Stimulated activated CD4-positive, alpha-beta T cell treated with anti-CD3 and anti-CD28 coated beads, TNF-alpha, amount 100 ng/mL, for 1 hour (primary cell): Measurements from ENCODE around the gene INPP5A.

ENCODE experiments used
- DNase-seq, 3 donors: peaks; one replicate each; pipeline ENCODE4 v3.0.0-alpha.2; 2020; ENCODE audit warnings: low read depth in 3 of 3, low spot score in 1 of 3

INPP5A gene

DNA sequence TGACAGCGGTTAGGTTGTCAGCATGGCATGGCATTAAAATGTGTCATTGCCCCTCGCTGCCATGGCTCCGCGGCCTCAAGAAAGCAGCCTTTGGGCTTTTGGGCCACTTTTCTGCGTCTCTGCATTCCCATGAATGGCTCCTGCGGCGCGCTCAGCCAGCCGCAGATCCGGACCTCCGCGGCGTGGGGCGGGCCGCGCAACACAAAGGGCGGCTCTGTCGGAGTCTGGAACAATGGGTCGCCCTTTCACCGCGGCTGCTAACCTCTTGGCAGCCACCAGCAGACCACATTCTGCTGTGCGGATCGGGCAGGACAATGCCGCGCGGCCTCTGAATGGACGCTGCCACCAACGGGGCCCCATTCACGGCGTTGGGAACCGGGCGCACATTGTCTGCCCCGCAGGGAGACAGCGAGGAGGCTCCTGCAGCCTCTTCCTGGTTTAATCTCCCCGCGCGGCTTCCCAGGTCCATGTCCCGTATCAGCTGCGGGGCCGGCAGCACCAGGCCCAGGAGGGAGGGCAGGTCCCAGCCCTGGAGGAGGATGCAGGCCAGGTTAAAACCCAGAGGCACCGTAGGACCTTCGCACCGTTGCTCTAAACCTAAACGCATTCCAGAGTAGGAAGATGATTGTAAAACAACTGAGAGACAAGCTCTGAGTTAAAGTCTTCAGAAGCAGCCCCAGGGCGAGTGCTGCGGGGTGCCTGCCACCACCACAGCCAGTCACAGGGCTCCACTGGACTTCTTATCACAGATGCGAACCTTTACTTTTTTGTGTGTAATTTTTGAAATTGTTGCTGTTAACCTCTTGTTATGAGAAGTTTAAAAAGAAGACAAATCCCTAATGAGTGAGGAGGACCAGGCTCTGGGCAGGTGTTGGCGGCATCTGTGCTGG lies 176.8 kb downstream of the INPP5A start:
- DNase-seq = no peak

DNA sequence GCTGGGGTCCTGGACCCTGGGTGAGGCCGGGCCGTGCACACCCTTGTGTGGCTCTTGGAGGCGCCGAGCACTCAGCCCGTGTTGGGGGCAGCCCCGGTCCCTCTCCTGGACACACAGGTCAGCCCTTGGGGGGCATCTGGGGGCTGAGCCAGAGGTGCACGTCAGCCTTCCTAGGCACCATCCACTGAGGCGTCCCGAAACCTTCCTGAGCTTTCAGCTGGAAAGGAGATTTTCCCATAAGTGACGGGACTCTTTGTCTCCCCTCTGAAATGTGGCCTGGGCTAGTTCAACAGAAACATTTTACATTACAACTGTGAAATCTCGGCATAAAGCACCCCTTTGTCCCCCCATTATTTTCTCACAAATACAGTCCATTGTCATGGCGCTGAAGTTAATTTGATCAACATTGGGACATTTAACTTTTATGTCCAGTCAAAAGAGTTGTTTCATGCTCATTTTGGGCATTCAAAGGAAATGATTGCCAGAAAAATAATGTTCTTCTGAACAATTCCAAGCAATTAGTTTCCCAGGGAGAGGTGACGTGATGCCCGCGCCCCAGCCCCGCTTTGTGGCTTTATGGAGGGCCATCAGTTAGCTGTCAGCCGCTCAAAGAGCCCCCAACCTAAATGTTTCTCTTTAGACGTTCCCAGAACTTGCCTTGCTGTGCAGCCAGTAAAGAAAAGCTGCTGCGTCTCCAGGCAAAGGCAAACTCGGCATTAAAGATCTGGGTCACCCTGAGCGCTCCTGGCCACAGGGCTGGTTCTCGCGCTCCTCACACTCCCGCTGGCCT lies 177.6 kb downstream of the INPP5A start:
- no peak for DNase-seq

DNA sequence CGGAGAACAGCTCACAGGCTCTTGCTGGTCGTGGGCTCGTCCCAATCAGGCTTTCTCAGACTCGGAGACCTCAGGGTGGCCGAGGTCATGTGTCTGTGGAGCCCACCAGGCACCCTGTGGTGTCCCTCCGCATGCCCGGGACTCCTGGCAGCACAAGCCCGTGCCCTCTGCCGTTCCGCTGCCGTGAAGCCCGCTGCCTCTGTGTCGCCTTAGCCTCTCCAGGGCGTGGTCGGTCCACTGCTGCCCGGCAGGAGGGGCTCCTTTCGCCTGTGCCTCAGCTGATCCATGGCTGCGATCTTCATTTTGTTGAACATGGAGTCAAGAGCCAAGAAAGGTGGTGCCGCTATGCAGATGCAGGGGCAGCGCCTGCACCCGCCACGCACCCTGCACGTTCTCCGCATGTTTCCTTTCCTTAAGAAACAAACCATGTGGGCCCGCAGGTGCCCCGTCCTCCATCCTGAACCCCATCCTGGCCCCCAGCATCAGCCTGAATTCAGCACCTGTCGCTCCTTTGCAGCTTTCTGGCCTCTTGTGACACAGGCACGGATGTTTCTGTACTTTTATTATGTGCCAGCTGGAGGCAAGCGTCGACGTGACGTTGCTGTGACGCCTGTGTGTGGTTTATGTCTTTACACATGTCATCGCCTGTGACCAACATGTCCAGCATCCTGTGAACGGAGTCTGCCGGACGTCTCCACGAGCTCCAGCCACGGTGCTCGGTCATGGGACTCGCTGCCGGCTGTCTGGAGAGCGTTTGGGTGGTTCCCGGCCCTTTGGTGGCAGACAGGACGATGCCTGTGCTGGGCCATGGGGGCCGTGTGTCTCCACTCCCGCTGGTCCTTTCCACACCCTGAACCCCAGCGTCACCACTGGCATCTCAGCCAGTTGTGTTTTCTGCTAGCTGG lies 178.4 kb downstream of the INPP5A start:
- DNase-seq = no peak

DNA sequence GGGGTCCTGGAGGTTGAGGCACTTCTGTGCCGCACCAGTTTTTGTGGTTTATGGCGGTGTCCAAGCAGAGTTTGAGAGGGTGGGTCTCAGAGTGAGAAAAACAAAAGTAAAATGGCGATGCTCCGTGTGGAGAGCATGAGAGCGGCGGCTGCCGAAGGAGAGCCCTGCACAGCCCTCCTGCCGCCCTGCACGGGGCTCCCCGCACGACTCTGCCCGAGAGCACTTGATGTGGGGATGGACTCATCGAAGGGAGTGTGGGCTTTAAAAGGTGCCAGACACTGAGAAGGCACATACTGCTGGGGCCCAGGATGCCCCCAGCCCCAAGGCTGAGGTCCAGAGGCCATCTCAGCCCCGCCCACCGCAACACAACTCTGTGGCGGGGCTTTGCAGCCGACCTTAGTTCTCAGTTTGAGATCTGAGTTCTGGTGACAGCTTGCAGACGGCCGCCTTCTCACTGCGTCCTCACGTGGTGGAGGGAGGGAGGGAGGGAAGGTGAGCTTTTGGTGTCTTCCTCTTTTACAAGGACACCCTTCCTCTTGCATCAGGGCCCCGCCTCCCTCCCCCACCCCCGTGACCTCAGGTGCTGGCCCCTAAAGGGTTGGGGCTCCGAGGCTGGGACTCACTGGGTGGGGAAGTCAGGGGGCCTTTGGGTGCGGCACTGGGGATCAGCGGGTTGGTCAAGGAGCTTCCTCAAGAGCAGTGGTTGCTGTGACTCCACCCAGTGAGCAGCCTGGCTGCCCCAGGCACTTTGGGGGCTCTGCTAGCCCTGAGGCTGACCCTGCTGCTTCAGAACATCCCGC lies 179.3 kb downstream of the INPP5A start:
- no peak for DNase-seq

DNA sequence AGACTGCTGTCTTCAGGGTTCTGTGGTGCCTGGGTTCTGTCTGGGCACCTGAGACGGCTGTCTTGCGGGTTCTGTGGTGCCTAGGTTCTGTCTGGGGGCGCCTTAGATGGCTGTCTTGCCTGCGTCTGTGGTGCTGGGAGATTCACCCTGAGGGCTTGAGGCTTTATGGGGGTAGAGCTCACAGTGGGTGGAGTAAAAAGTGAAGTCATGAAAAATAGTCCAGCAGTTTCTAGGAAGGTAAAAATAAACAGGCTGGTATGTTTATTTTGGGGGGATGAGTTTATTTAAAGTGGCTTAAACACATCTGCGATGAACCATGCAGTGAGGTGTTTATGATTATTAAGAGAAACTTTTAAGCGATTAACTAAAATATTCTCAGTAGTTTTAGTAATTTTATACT lies 184.1 kb downstream of the INPP5A start:
- DNase-seq = no peak

DNA sequence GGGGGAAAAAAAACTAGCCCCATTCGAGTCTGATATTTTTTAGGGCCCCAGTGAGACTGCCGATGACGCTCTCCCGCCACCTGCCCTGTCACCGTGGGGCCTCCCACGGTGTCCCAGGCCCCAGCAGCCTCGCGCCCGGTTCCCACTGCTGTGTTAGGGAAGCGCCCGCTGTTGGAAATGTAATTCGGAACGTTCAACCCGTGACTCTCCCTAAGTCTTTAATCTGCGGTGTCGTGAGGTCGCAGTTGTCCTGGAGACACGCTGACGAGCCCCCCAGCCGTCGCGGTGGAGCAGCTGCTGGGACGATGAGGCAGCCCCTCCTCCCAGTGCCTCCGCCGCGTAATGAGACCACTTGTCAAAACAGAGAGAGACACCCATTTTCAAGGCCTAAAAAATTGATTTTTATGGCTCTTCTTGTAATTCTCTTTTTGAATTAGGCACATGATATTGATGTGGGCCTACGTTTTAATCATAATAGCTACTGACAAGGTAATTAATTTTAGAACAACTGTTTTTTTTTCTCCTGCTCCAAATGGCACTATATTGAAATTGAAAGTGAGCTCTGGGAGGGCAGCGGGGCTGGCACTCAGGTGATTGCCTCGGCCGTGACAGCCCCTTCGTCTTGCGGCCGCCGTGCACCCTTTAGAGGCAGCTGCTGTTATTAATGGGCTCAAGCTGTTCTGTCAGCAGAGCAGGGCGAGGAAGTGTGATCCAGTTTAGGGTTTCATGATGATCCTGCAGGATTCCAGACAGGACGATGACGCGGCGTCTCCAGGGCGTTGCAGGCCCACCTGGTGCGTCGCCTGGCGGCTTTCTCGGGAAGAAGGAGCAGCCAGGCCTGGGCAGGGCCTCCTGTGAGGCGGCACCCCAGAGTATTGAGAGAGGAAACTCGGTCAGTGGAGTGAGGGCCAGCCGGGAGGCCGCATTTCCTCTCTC lies 185.1 kb downstream of the INPP5A start:
- DNase-seq = no peak

DNA sequence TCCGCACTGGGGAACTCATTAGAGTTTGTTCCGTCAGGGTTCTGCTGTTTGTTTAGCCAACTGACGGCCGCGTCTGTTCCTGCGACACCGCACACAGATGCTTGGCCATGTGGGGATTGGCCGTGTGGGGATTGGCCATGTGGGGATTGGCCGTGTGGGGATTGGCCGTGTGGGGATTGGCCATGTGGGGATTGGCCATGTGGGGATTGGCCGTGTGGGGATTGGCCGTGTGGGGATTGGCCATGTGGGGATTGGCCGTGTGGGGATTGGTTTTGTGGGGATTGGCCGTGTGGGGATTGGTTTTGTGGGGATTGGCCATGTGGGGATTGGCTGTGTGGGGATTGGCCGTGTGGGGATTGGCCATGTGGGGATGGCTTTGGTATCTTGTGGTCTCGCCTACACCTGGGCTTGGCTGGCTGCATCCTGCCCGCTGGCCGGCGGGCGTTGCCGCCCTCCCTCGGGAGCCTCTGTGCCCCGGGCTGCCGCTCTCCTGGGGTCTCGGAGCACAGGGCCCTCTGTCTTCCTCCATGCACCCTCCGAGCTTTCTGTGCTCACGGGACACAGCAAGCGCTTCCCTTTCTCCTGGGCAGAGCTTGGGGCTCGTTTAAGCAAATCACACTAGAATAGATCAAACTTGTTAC lies 185.9 kb downstream of the INPP5A start:
- DNase-seq = no peak

DNA sequence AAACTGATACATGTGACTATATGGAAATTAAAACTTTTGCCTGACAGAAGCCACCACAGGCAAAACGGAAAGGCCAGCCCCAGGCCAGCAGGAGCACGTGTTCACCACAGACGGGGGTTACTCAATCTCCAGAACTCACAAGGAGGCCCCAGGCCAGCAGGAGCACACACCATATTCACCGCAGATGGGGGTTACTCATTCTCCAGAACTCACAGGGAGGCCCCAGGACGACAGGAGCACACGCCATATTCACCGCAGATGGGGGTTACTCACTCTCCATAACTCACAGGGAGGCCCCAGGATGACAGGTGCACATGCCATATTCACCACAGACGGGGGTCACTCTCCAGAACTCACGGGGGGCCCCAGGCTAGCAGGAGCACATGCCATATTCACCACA lies 186.9 kb downstream of the INPP5A start:
- DNase-seq = no peak

DNA sequence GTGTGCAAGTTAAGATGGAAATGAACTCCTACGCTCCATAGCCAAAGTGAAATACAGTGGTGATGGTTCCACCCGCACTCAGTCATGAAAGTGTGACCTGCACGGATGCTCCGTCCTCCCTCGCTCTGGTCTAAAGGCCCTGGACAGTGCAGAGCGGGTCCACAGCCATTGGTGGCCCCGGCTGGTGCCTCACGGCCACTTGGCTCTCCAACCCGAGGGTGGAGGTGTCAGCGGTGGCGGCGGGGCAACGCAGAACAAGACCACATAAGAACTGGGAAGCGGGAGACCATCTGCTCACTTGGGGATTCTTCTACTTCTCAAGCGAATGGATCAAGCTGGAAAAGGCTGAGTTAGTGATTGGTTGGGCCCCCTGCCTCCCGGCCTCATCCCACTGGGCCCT lies 187.6 kb downstream of the INPP5A start:
- no peak for DNase-seq

DNA sequence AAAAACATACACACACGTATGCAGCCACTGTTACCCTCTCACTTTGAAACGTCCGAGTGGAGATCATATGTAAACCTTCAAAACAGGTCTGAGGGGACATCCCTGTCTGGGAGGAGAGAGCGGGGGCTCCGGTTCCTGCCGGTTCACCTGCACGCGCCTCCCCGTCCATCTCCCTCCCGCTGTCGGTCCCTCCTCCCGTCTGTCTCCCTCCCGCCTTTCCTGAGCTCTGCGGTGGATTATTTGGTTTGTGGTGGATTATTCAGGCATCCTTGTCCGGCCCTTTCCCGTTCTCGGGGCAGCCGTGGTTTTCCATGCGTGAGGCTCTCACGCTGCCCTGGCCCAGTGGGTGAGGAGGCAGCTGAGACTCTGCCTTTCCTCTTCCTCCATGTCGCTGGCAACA lies 188.6 kb downstream of the INPP5A start:
- DNase-seq = no peak

DNA sequence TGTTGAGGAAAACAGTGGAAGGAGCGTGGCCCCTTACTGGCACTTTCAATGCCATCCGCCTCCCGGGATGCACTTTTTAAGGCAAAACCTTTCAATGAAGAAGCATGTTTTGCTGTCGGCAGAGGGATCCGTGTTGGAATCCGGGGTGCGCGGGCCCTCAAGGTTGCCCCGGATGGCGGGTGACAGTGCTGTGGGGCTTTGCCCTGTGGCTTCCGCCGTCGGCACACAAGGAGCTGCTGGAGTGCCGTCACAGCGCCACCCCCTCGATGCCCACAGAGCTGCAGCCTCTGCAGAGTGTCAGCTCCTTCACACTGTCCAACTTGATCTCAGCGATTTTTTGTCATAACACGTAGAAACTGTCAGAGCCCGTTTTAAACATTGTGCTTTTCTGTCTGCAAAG lies 189.4 kb downstream of the INPP5A start:
- DNase-seq = no peak

DNA sequence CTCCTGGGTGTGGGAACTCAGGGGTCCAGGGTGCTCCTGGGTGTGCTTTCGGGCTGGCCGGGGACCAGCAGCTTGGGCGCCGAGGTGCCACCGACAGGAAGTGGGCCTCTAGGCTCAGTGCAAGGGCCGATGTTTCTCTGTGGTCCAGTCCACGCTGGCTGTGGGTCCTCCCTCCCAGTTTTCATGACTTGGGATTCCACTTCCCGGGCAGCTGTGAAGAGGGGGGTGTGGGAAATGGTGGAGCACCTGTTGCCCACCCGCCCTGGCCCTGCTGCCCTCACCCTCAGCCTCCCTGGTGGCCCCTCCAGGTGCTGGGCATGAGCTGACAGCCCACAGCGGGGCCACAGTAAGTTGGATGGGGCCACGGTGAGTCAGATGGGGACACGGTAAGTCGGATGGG lies 189.8 kb downstream of the INPP5A start:
- no peak for DNase-seq

DNA sequence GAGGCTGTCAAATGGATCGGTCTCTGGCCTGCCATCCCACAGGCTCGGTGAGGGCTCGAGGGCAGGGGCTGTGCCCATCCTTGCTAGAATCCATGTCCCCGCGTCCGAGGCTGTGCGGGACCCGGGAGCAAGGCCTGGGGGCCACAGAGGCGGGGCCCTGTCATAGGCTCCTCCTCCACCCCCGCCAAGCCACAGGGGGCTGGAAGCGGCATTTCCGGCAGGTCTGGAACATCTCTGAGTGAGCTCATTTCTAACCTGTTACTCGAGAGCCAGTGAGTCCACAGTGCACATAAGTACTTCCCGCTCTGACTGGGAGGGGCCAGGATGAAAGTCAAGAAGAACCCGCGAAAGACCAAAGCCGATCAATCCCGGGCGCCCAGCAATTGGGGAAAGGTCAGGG lies 190.7 kb downstream of the INPP5A start:
- no peak for DNase-seq

DNA sequence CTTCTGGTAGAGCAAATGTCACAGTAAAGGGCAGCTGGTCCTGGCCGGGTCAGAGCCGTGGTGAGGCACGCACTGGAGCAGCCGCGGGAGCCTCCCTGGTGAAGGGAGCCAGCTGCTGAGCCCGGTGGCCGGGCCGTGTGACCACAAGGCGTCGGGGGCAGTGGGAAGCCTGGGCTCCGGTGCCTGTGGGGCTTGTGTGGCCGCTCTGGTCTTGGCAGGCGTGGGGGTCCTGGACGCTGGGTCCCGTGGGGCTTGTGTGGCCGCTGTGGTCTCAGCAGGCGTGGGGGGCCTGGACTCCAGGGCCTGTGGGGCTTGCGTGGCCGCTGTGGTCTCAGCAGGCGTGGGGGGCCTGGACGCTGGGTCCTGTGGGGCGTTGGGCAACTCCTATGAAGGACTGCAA lies 191.2 kb downstream of the INPP5A start:
- DNase-seq = no peak

DNA sequence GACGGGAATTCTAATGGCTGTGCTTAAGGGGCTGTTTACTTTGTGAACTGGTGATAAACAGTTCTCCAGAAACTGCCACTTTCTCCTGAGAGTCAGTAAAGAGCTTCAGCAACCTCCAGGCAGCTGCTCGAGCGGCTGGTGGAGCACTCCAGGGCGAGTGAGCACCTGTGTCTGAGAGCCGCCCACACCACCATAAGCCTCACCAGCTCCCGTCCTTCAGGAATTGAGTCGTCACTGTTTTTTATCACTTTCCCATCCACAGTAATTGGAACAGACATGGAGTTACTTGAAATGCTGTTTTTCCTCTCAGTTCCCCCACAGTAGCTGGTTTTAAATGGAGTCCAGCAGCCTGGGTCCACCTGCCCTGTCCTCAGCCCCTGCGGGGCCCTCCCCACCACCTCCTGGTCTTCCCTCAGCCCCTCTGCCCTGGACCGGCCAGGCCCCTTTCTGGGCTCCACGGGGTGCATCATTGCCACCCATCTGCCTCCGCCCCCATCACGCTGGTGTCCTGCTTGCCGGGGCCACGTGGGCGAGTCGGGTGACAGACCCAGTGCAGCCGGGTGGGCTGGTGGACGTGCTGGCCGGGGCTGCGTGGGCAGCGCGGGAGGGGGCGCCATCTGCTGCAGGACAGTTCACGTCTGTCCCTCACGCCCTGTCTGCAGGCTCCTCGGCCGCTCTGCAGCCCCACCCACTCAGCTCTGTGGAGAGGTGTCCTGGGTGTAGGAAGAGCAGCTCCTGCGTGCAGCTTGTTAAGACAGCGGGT lies 192.4 kb downstream of the INPP5A start:
- no peak for DNase-seq

DNA sequence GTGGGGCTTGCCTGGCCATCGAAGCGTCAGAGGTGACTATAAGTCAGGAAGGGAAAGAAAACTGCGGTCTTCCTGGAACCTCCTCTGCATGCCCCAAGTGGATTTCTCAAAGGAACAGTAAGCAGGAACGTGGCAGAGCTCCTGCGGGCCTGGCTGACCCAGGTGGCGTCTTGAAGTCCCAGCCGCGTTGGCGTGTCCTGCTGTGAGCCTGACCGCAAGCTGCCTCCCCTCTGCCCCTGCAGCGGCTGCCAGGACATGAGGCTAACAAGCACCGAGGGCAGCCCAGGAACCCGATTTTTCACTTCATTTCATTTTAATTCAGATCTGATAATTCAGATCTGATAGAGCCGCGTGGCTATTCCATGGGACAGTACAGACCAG lies 193.0 kb downstream of the INPP5A start:
- DNase-seq = no peak

DNA sequence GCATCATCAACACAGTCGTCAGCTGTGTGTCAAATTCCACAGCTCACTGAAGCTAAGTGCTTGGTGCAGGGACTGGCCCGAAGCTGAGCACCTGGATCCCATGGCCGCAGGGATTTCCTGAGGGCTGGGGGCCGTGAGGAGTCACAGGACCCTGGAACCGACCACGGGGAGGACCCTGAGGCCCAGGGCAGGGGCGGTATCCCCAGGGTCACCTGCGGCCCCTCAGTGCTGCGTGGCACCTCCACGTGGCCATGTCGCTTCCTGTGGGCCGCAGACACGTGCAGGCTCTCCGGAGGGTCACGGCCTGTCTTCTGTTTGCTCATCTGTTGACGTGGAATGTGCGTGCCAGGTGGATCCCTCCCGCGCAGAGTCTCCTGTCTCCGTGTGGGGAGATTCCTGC lies 194.9 kb downstream of the INPP5A start:
- DNase-seq = no peak

DNA sequence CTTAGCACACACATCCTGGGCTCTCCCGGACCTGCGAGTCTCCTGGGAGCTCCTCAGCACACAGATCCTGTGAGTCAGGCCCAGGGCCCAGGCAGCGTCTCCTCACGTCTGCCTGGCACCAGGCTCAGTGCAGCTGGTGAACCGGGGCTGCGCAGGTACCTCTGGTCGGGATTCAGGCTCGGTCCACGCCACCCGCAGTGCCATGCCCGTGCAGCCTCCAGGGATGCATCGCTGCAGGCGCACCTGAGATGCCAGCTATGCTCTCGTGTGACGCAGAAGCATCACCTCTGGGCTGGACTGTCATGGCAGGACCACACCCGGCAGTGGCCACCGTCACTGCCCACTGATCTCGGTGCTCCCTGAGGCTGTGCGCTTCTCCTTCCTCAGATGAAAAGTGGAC lies 196.3 kb downstream of the INPP5A start:
- DNase-seq = no peak
